ENCODE measurements around the gene WDR33. TPM values are rescaled to one million over a fixed set of nuclear protein-coding genes. Genes with fewer than 3 reads are reported as not detected.

Gene WDR33
- total RNA-seq, 1 donor from 2014 or later: 53.9 TPM

DNA sequence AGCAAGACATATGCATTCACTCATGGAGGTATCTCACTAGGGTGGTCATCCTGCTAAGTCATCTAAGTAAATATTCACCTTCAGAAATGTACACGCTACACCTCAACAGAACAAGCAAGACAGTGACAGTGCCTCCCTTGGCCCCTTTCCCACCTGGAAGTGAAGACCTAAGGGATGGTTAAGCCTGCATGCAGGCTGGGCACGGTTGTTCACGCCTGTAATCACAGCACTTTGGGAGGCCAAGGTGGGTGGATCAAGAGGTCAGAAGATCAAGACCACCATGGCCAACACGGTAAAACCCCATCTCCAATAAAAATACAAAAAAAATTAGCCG is 140.0 kb downstream of the WDR33 start:
- H3K9me3 ChIP-seq: no peaks in the 10 kb centered on the region
- H3K4me3 ChIP-seq: peak overlapping the region; percentile 72
- no peak overlapping the region for H3K27ac ChIP-seq
- no peaks in the 10 kb centered on the region for H3K36me3 ChIP-seq
- ATAC-seq (no peak), DNase-seq (no peak)
- intact Hi-C loops (cut with DNase I): no loop called here
- H3K4me1 ChIP-seq: peaks cover 20% of the 10 kb centered on the region
- H3K27me3 ChIP-seq: no peaks in the 10 kb centered on the region
- TF ChIP-seq, protein P1, sequence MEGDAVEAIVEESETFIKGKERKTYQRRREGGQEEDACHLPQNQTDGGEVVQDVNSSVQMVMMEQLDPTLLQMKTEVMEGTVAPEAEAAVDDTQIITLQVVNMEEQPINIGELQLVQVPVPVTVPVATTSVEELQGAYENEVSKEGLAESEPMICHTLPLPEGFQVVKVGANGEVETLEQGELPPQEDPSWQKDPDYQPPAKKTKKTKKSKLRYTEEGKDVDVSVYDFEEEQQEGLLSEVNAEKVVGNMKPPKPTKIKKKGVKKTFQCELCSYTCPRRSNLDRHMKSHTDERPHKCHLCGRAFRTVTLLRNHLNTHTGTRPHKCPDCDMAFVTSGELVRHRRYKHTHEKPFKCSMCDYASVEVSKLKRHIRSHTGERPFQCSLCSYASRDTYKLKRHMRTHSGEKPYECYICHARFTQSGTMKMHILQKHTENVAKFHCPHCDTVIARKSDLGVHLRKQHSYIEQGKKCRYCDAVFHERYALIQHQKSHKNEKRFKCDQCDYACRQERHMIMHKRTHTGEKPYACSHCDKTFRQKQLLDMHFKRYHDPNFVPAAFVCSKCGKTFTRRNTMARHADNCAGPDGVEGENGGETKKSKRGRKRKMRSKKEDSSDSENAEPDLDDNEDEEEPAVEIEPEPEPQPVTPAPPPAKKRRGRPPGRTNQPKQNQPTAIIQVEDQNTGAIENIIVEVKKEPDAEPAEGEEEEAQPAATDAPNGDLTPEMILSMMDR (IDR thresholded peaks at IDR 0.05): no peak

DNA sequence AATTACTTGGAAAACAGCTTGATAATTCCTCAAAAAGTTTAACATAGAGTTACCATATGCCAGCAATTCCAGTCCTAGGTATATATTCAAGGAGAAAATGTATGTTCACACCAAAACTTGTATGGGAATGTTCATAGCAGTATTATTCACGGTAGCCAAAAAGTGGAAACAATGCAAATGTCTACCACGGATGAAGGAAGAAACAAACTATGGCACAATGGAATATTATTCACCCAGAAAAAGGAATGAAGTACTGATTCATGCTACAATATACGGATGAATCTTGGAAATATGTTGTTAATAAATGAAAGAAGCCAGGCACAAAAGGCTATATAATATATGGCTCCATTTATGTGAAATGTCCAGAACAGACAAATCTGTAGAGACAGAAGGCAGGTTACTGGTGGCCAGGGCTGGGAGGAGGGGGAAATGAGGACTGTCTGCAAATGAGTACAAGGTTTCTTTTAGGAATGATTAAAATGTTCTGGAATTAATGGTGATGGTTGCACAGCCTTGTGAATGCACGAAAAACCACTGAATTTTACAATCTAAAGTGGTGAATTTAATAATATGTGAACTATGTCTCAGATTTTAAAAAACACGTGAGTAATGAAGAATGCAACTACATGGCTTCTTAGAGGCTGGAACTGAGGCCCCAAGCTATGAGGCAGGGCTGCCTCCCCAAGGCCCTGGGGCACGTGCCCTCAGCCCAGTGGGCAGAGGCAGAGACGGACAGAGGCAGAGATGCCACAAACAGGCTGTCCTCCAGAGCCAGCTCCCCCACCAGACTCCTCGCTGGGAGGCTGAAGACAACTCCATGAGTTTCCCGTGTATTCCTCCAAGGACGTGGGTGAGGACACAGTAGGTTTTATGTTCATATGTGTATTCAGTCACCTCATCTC is 140.7 kb downstream of the WDR33 start:
- H3K9me3 ChIP-seq: no peaks in the 10 kb centered on the region
- no peak overlapping the region for H3K4me3 ChIP-seq
- no peak overlapping the region for H3K27ac ChIP-seq
- no peak for ATAC-seq
- no peaks in the 10 kb centered on the region for H3K36me3 ChIP-seq
- TF ChIP-seq, protein P1 (IDR thresholded peaks at IDR 0.05): no peak
- DNase-seq: no peak
- H3K27me3 ChIP-seq: no peaks in the 10 kb centered on the region
- intact Hi-C loops (cut with DNase I): no loop called here
- peaks cover 17% of the 10 kb centered on the region for H3K4me1 ChIP-seq

DNA sequence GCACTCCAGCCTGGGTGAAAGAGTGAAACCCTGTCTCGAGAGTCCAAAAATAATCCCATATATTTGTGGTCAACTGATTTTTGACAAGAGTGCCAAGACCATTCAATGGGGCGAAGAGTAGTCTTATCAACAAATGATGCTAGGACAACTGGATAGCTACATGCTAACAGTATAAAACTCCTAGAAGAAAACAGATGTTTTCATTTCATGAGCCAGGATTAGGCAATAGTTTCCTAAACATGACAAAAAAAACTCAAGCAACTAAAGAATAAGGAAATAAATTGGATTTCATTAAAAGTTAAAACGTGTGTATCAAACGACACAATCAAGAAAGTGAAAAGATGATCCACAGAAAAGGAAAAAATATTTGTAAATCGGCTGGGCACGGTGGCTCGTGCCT is 141.9 kb downstream of the WDR33 start:
- H3K4me1 ChIP-seq: peaks cover 23% of the 10 kb centered on the region

DNA sequence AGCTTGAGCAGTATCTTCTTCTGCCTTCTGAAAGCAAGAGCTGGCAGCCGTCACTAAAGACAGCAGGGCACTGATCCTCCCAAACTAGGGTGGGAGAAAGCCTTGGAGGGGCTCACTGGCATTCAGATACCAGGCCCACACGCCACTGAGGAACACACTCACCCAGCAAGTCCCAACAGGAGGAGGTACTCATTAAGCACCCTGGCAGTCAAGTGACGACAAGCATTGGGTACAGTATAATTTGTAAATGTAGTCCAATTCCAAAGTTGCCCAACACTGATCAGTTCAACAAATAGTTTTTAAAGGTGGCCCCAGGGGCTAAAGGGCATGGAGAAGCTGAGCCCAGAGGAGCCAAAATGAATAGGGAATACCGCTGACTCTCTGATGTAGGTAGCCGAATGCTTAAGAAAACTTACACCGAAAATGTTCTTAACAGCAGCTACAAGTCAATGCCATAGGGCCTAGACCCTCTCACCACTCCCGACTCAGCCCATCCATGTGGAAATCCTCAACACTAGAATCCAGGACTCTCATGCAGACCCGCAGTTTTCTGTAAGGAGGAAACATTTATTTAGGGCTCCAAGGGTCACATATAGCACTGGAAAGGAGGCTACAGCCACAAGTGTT is 145.6 kb downstream of the WDR33 start:
- Histone ChIP-seq H3K4me1 (peaks cover 25% of the 10 kb centered on the region), H3K4me3 (peak overlapping the region; percentile 46), H3K27ac (peak overlapping the region; percentile 74), H3K9me3 (no peaks in the 10 kb centered on the region), H3K36me3 (no peaks in the 10 kb centered on the region), H3K27me3 (no peaks in the 10 kb centered on the region)
- intact Hi-C loops (cut with DNase I): no loop called here
- ATAC-seq (no peak), DNase-seq (no peak)
- TF ChIP-seq, protein P1 (IDR thresholded peaks at IDR 0.05): no peak

More for the DNA sequence above, 141.9 kb downstream of the WDR33 start:
- intact Hi-C loops (cut with DNase I): no loop called here
- no peak overlapping the region for H3K4me3 ChIP-seq
- no peak for DNase-seq
- no peaks in the 10 kb centered on the region for H3K9me3 ChIP-seq
- H3K27me3 ChIP-seq: no peaks in the 10 kb centered on the region
- no peak for ATAC-seq
- no peaks in the 10 kb centered on the region for H3K36me3 ChIP-seq
- H3K27ac ChIP-seq: no peak overlapping the region
- TF ChIP-seq, protein P1 (IDR thresholded peaks at IDR 0.05): no peak

DNA sequence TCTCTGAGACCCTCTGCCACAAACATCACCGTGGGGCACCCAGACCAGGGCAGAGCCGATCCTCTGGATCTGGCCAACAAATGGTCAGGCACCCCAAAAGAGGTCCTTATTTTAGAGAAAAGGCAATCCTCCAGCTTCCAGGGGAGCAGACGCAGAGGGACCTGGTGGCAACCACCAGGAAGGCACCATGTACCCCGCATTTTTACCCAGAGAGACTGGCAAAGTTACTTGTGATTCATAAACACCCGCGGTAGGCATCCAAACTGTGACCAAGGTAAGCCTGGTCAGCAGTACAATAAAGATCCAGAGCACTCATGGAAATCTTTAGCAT is 146.1 kb downstream of the WDR33 start:
- no peaks in the 10 kb centered on the region for H3K27me3 ChIP-seq
- peaks cover 25% of the 10 kb centered on the region for H3K4me1 ChIP-seq
- intact Hi-C loops (cut with DNase I): no loop called here
- TF ChIP-seq, protein P1 (IDR thresholded peaks at IDR 0.05): no peak
- H3K27ac ChIP-seq: peak overlapping the region; percentile 74
- ATAC-seq (no peak), DNase-seq (peak; percentile 39)
- H3K36me3 ChIP-seq: no peaks in the 10 kb centered on the region
- H3K4me3 ChIP-seq: peak overlapping the region; percentile 46
- no peaks in the 10 kb centered on the region for H3K9me3 ChIP-seq

All from upper lobe of right lung (tissue), 1 donor.